H1 (cell line): ENCODE results near the gene MRFAP1L1.

Source experiments
- EZH2 ChIP-seq: fragments of 200-600 bp; sonication (generic); IDR thresholded peaks from 2 replicates; pipeline ENCODE4 v1.7.1; 2012; ENCODE audit warnings: low read depth, mild to moderate bottlenecking, moderate library complexity, low read length, inconsistent platforms; ENCODE audit not compliant: severe bottlenecking
- SP1 ChIP-seq: IDR thresholded peaks from 2 replicates; pipeline ENCODE4 v1.6.1; 2011; ENCODE audit warnings: low read depth, low read length
- TCF12 ChIP-seq: IDR thresholded peaks from 2 replicates; pipeline ENCODE4 v1.6.1; 2011; ENCODE audit warnings: low read depth, mild to moderate bottlenecking, low read length
- TF ChIP-seq, protein P1 (sequence below), 3 experiments: IDR thresholded peaks; 1 replicate in 2 of 3; 2 replicates in 1 of 3; pipeline versions ENCODE4 v1.5.1 to v1.6.1; 2011; ENCODE audit warnings: low read length in 3 of 3, mild to moderate bottlenecking in 3 of 3, inconsistent platforms in 2 of 3, low read depth in 1 of 3, moderate library complexity in 1 of 3; ENCODE audit not compliant: insufficient read depth in 1 of 3; ENCODE audit errors: control extremely low read depth in 1 of 3

DNA sequence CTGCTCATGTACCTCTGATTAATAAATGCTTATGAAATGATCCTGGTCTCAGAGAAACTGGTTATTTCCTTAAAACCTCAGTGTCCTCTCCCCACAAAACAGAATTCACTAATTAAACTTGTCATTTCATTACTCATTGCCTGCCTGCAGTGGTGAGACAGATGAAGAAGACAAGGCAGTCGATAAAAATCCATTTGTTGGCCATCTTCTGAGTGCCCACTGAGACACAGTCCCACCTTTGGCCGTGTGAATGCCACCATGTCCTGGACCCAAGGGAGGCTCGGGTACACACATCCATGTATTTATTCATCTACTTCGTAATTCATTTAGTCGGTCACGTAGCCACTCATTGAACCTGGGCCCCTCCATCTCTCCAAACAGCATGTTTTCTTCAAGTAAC lies 12.5 kb downstream of the MRFAP1L1 start:
- TF ChIP-seq EZH2 (no peak), TCF12 (no peak), SP1 (no peak)
- TF ChIP-seq, protein P1, sequence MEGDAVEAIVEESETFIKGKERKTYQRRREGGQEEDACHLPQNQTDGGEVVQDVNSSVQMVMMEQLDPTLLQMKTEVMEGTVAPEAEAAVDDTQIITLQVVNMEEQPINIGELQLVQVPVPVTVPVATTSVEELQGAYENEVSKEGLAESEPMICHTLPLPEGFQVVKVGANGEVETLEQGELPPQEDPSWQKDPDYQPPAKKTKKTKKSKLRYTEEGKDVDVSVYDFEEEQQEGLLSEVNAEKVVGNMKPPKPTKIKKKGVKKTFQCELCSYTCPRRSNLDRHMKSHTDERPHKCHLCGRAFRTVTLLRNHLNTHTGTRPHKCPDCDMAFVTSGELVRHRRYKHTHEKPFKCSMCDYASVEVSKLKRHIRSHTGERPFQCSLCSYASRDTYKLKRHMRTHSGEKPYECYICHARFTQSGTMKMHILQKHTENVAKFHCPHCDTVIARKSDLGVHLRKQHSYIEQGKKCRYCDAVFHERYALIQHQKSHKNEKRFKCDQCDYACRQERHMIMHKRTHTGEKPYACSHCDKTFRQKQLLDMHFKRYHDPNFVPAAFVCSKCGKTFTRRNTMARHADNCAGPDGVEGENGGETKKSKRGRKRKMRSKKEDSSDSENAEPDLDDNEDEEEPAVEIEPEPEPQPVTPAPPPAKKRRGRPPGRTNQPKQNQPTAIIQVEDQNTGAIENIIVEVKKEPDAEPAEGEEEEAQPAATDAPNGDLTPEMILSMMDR (IDR thresholded peaks at IDR 0.05; ENCODE audit: control extremely low read depth in 1 of 3, insufficient read depth in 1 of 3, low read depth in 1 of 3, low read length in 3 of 3): no peak
